Mammary epithelial cell (primary cell): ENCODE data around the gene RPH3AL.

Experiments used
- CTCF ChIP-seq, 2 donors: IDR thresholded peaks in 1 of 2; conservative IDR thresholded peaks in 1 of 2; 2 replicates each; pipeline ENCODE4 v1.5.1; 2011 to 2012; ENCODE audit warnings: inconsistent platforms in 2 of 2, low read length in 2 of 2, mild to moderate bottlenecking in 2 of 2, control low read depth in 1 of 2, low read depth in 1 of 2; ENCODE audit not compliant: insufficient read depth in 1 of 2; ENCODE audit errors: extremely low read depth in 1 of 2
- EZH2 ChIP-seq: IDR thresholded peaks from 2 replicates; pipeline ENCODE4 v1.6.1; 2012; ENCODE audit warnings: low read length, inconsistent platforms, borderline replicate concordance

GRCh38 chr17:183021-183420, 169.6 kb downstream of the RPH3AL start:
- no peak for TF ChIP-seq CTCF (conservative IDR thresholded peaks at IDR 0.05 in 1 of 2, IDR thresholded peaks at IDR 0.05 in 1 of 2; ENCODE audit: extremely low read depth in 1 of 2, insufficient read depth in 1 of 2, low read depth in 1 of 2, low read length in 2 of 2)
- no peak for TF ChIP-seq EZH2
